ENCODE measurements around the gene PPP6R3.

The PPP6R3 gene

GRCh38 chr11:68581901-68582300, 121.3 kb downstream of the PPP6R3 start:
- H2AFZ ChIP-seq (ENCODE audit: low read length) = no peak overlapping the region
- TF ChIP-seq CTCF (conservative IDR thresholded peaks at IDR 0.05; ENCODE audit: low read length) (no peak), EZH2phosphoT487 (IDR thresholded peaks at IDR 0.05; ENCODE audit: borderline replicate concordance) (no peak)
- H3K9ac ChIP-seq (ENCODE audit: low read depth, low read length, poor library complexity, severe bottlenecking) = no peak overlapping the region
- H3K9me2 ChIP-seq (replicated peaks; ENCODE audit: low read depth, low read length) = no peaks in the 10 kb centered on the region
- no peak overlapping the region for H3K4me3 ChIP-seq (ENCODE audit: low read length, poor library complexity, severe bottlenecking)
- H3F3A ChIP-seq (ENCODE audit: low read depth) = no peaks in the 10 kb centered on the region
- H3K4me1 ChIP-seq (ENCODE audit: insufficient read depth, low read length, poor library complexity, severe bottlenecking) = no peaks in the 10 kb centered on the region
- peaks cover 14% of the 10 kb centered on the region for H4K20me1 ChIP-seq (ENCODE audit: insufficient read depth, low read length, poor library complexity, severe bottlenecking)
- no peaks in the 10 kb centered on the region for H3K79me2 ChIP-seq (ENCODE audit: insufficient read depth, low read length)
- no peak overlapping the region for H3K4me2 ChIP-seq (ENCODE audit: low read depth, low read length, poor library complexity, severe bottlenecking)
- H3K27me3 ChIP-seq (ENCODE audit: insufficient read depth, low read length, poor library complexity, severe bottlenecking) = no peaks in the 10 kb centered on the region
- H3K9me3 ChIP-seq (ENCODE audit: insufficient read depth, low read depth, low read length) = no peaks in the 10 kb centered on the region
- H3K36me3 ChIP-seq (ENCODE audit: insufficient read depth, low read length) = peaks cover 95% of the 10 kb centered on the region

GRCh38 chr11:68582416-68583040, 122.0 kb downstream of the PPP6R3 start:
- Histone ChIP-seq H3K4me3 (ENCODE audit: low read length, poor library complexity, severe bottlenecking) (no peak overlapping the region), H3F3A (ENCODE audit: low read depth) (no peaks in the 10 kb centered on the region), H3K9me3 (ENCODE audit: insufficient read depth, low read depth, low read length) (no peaks in the 10 kb centered on the region), H3K4me1 (ENCODE audit: insufficient read depth, low read length, poor library complexity, severe bottlenecking) (no peaks in the 10 kb centered on the region), H4K20me1 (ENCODE audit: insufficient read depth, low read length, poor library complexity, severe bottlenecking) (peaks cover 14% of the 10 kb centered on the region), H3K27me3 (ENCODE audit: insufficient read depth, low read length, poor library complexity, severe bottlenecking) (no peaks in the 10 kb centered on the region), H2AFZ (ENCODE audit: low read length) (no peak overlapping the region), H3K9me2 (replicated peaks; ENCODE audit: low read depth, low read length) (no peaks in the 10 kb centered on the region), H3K79me2 (ENCODE audit: insufficient read depth, low read length) (no peaks in the 10 kb centered on the region), H3K36me3 (ENCODE audit: insufficient read depth, low read length) (peaks cover 95% of the 10 kb centered on the region), H3K4me2 (ENCODE audit: low read depth, low read length, poor library complexity, severe bottlenecking) (no peak overlapping the region), H3K9ac (ENCODE audit: low read depth, low read length, poor library complexity, severe bottlenecking) (no peak overlapping the region)
- no peak for TF ChIP-seq EZH2phosphoT487 (IDR thresholded peaks at IDR 0.05; ENCODE audit: borderline replicate concordance)
- TF ChIP-seq CTCF (conservative IDR thresholded peaks at IDR 0.05; ENCODE audit: low read length) = no peak

GRCh38 chr11:68583041-68583446, 122.5 kb downstream of the PPP6R3 start:
- no peak overlapping the region for H2AFZ ChIP-seq (ENCODE audit: low read length)
- no peak for TF ChIP-seq EZH2phosphoT487 (IDR thresholded peaks at IDR 0.05; ENCODE audit: borderline replicate concordance)
- no peak for TF ChIP-seq CTCF (conservative IDR thresholded peaks at IDR 0.05; ENCODE audit: low read length)

More at GRCh38 chr11:68583041-68583446, 122.5 kb downstream of the PPP6R3 start:
- no peaks in the 10 kb centered on the region for H3K9me3 ChIP-seq (ENCODE audit: insufficient read depth, low read depth, low read length)
- H3K4me1 ChIP-seq (ENCODE audit: insufficient read depth, low read length, poor library complexity, severe bottlenecking) = no peaks in the 10 kb centered on the region
- no peaks in the 10 kb centered on the region for H3K79me2 ChIP-seq (ENCODE audit: insufficient read depth, low read length)
- no peaks in the 10 kb centered on the region for H3K9me2 ChIP-seq (replicated peaks; ENCODE audit: low read depth, low read length)
- H3K27me3 ChIP-seq (ENCODE audit: insufficient read depth, low read length, poor library complexity, severe bottlenecking) = no peaks in the 10 kb centered on the region
- no peaks in the 10 kb centered on the region for H3F3A ChIP-seq (ENCODE audit: low read depth)
- H4K20me1 ChIP-seq (ENCODE audit: insufficient read depth, low read length, poor library complexity, severe bottlenecking) = peaks cover 14% of the 10 kb centered on the region
- H3K36me3 ChIP-seq (ENCODE audit: insufficient read depth, low read length) = peaks cover 95% of the 10 kb centered on the region
- H3K4me3 ChIP-seq (ENCODE audit: low read length, poor library complexity, severe bottlenecking) = no peak overlapping the region
- H3K4me2 ChIP-seq (ENCODE audit: low read depth, low read length, poor library complexity, severe bottlenecking) = no peak overlapping the region
- no peak overlapping the region for H3K9ac ChIP-seq (ENCODE audit: low read depth, low read length, poor library complexity, severe bottlenecking)

Measured in Loucy (cell line).